Astrocyte of the cerebellum (primary cell): ENCODE results near the gene TMEM200A.

Experiments used
- DNase-seq: peaks from one replicate; pipeline ENCODE4 v3.0.0-alpha.2; 2011; ENCODE audit warnings: low read depth
- H3K4me3 ChIP-seq: 2 replicates; pipeline ENCODE4 v1.5.1; 2011; ENCODE audit warnings: mild to moderate bottlenecking, low read depth, low read length, moderate library complexity
- in situ Hi-C: cut with HindIII; loops from 2 replicates; pipeline ENCODE4 v1.10.0; 2017; ENCODE audit warnings: low sequenced_read_pairs
- TF ChIP-seq, protein P1 (sequence below): IDR thresholded peaks from 2 replicates; pipeline ENCODE4 v1.5.1; 2012; ENCODE audit warnings: low read length, low read depth, moderate library complexity, mild to moderate bottlenecking; ENCODE audit errors: missing control alignments

Gene TMEM200A

DNA sequence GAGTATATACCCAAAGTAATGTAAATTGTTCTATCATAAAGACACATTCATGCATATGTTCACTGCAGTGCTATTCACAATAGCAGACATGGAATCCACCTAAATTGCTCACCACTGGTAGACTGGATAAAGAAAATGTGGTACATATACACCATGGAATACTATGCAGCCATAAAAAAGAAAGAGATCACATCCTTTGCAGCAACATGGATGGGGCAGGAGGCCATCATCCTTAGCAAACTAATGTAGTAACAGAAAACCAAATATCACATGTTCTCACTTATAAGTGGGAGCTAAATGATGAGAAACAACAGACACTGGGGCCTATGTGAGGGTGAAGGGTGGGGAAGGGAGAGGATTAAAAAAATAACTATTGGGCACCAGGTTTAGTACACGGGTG is 11.5 kb upstream of the TMEM200A start:
- in situ Hi-C loops, result no loop called here
- TF ChIP-seq, protein P1, sequence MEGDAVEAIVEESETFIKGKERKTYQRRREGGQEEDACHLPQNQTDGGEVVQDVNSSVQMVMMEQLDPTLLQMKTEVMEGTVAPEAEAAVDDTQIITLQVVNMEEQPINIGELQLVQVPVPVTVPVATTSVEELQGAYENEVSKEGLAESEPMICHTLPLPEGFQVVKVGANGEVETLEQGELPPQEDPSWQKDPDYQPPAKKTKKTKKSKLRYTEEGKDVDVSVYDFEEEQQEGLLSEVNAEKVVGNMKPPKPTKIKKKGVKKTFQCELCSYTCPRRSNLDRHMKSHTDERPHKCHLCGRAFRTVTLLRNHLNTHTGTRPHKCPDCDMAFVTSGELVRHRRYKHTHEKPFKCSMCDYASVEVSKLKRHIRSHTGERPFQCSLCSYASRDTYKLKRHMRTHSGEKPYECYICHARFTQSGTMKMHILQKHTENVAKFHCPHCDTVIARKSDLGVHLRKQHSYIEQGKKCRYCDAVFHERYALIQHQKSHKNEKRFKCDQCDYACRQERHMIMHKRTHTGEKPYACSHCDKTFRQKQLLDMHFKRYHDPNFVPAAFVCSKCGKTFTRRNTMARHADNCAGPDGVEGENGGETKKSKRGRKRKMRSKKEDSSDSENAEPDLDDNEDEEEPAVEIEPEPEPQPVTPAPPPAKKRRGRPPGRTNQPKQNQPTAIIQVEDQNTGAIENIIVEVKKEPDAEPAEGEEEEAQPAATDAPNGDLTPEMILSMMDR, result no peak
- DNase-seq, result no peak
- H3K4me3 ChIP-seq, result no peak overlapping the region

DNA sequence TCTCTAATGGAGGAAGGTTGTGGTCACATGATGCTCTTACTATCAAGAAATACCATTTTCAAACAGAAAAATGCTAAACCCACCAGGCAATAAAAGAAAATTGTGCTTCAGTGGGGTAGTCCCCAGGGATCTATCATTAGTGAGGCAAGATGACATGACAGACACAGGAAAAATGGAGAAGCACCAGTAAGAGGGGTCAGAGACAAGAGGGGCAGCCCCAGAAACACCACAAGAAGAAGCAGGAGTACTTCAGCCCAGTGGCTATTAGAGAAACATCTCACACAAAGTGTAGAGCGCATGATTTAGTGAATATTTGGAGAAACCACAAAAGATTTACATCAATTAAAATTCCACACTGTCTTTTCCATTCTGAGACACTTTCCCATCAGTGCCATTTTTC is 10.2 kb upstream of the TMEM200A start:
- in situ Hi-C loops, result no loop called here

DNA sequence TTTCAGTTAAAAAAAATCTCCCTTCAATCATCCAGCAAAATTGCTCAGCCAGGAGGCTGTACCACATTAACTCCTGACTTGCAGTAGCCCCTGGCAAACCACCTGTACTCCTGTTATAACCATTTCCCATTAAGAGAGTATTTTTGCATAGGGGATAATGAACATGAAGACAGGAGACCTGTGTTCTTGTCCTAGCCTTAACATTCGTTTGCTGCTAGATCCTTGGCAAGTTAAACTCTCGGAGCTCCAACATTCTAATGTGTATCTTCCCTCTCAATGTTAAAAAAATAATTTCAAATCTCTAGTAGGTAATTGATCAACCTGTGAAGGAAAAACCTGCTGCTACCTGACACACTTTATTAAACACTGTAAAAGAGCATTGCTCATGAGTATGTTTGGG is 8.4 kb upstream of the TMEM200A start:
- TF ChIP-seq, protein P1, result no peak

More for the DNA sequence above, 10.2 kb upstream of the TMEM200A start:
- DNase-seq, result no peak
- H3K4me3 ChIP-seq, result no peak overlapping the region
- TF ChIP-seq, protein P1, result no peak

DNA sequence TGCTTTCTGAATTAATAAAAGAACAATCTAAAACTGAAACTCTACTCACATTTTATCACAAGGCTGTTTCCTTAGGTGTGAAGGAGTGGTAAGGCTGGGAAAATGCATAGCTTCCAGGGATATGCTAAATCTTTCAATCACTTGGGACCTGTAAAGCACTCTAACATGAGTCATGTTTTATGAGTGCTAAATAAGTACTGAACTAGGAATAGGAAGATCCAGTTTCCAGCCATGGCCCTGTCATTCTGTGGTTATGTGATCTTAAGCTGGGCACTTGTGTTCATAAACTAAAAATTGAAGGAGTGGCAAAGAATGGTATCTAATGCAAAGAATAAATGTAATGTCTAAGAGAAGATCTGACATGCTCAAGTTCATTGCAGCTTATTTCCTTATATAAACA is 6.1 kb upstream of the TMEM200A start:
- in situ Hi-C loops, result no loop called here
- TF ChIP-seq, protein P1, result no peak
- no peak overlapping the region for H3K4me3 ChIP-seq
- no peak for DNase-seq

More for the DNA sequence above, 8.4 kb upstream of the TMEM200A start:
- no peak overlapping the region for H3K4me3 ChIP-seq
- in situ Hi-C loops, result no loop called here
- DNase-seq, result no peak

DNA sequence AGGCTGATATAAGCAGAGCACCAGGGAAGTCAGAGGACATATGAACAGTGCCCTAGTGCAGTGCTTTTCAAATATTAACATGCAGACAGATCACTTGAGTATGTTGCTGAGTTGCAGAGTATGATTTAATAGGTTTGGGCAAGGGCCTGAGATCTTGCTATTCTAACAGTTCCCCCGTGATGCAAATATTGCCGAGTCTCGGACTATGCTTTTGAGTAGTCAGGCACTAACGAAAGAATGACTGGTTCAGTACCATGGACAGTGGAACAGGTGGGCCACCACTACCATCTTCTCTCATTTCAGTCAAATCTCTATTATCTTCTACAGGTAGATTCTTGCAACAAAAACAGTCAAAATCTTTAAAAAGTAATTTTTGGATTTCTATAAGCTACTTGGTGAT is 3.7 kb upstream of the TMEM200A start:
- TF ChIP-seq, protein P1, result no peak
- in situ Hi-C loops, result no loop called here
- no peak overlapping the region for H3K4me3 ChIP-seq
- DNase-seq, result no peak

DNA sequence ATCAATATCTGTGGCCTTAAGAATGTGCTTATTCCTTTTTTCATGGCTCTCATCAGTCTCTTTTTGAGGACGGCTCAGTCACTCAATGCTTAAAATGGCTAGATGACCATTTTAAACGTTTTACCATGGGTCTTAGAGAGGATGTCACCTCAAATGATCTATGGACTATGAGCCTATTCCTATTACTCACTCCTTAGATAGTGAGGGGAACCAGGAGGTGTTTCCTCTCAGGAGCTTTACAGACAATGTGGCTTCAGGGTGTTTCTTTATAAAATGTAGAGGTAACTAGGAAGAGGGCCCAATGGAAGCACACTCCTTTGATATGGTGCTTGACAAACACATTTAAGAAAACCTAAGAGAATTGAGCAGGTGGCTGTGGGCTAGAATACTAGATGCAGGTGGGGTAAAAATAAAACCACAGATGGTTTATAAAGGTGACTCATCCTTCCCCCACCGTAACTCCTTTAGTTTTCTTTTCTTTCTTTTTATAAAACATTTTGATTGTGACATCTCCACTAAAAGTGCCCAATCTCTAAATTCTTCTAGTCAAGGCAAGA is 1.5 kb upstream of the TMEM200A start:
- TF ChIP-seq, protein P1, result no peak
- H3K4me3 ChIP-seq, result no peak overlapping the region
- in situ Hi-C loops, result no loop called here
- no peak for DNase-seq
